Naive thymus-derived CD4-positive, alpha-beta T cell (primary cell): ENCODE measurements around the gene STAMBPL1. TPM values are rescaled to one million over a fixed set of nuclear protein-coding genes. Genes with fewer than 3 reads are reported as not detected.

Source experiments
- ATAC-seq: fragments of 150-1000 bp; cut with Tn5 transposase; 2 replicates; pipeline ENCODE4 v1.10.0; 2021; ENCODE audit warnings: mild to moderate bottlenecking, moderate library complexity
- CTCF ChIA-PET: fragments of 350-600 bp; sonication (Branson Sonifier 250); formaldehyde crosslinking; loops from one replicate; lab custom pipeline; 2021; ENCODE audit warnings: antibody characterized with exemption; lab: Charles Lee
- POLR2A ChIA-PET: fragments of 350-600 bp; sonication (Branson Sonifier 250); formaldehyde crosslinking; loops from one replicate; lab custom pipeline; 2021; ENCODE audit warnings: antibody characterized with exemption, inconsistent platforms; lab: Charles Lee
- DNase-seq, 9 donors: peaks; one replicate each; pipeline versions ENCODE4 v3.0.0 to v3.0.0-alpha.2; 2020 to 2022; ENCODE audit warnings: mixed read lengths in 1 of 9
- H3K27ac ChIP-seq: one replicate; pipeline ENCODE4 v1.7.0; 2013; ENCODE audit warnings: mild to moderate bottlenecking, low read depth, low read length, moderate library complexity
- H3K27me3 ChIP-seq, 2 donors: one replicate each; pipeline ENCODE4 v1.7.0; 2013; ENCODE audit warnings: low read length in 2 of 2, mild to moderate bottlenecking in 2 of 2, moderate library complexity in 2 of 2; ENCODE audit not compliant: control insufficient read depth in 2 of 2, insufficient read depth in 2 of 2
- H3K36me3 ChIP-seq, 3 experiments: 1 replicate in 2 of 3; 2 replicates in 1 of 3; pipeline ENCODE4 v1.7.0; 2013; ENCODE audit warnings: low read length in 3 of 3, mild to moderate bottlenecking in 3 of 3, moderate library complexity in 1 of 3; ENCODE audit not compliant: insufficient read depth in 3 of 3, control insufficient read depth in 2 of 3
- H3K4me1 ChIP-seq, 2 donors: one replicate each; pipeline ENCODE4 v1.7.0; 2013; ENCODE audit warnings: low read length in 2 of 2, mild to moderate bottlenecking in 2 of 2, moderate library complexity in 1 of 2; ENCODE audit not compliant: control insufficient read depth in 2 of 2, insufficient read depth in 2 of 2
- H3K4me3 ChIP-seq: 2 replicates; pipeline ENCODE4 v1.7.0; 2013; ENCODE audit warnings: mild to moderate bottlenecking, low read length
- H3K9me3 ChIP-seq, 3 experiments: 1 replicate in 2 of 3; 2 replicates in 1 of 3; pipeline ENCODE4 v1.7.0; 2013; ENCODE audit warnings: low read length in 3 of 3; ENCODE audit not compliant: control insufficient read depth in 2 of 3
- H3K27ac Mint-ChIP-seq, 9 donors: one replicate each; pipeline ENCODE4 v1.8.0; 2020 to 2022; ENCODE audit warnings: mixed read lengths in 9 of 9, mild to moderate bottlenecking in 8 of 9, moderate library complexity in 5 of 9, inconsistent platforms in 2 of 9
- H3K27me3 Mint-ChIP-seq, 5 donors: one replicate each; pipeline ENCODE4 v1.8.0; 2021 to 2022; ENCODE audit warnings: mixed read lengths in 5 of 5, mild to moderate bottlenecking in 1 of 5
- H3K36me3 Mint-ChIP-seq, 5 donors: one replicate each; pipeline ENCODE4 v1.8.0; 2020 to 2022; ENCODE audit warnings: mixed read lengths in 5 of 5, mild to moderate bottlenecking in 3 of 5, inconsistent platforms in 1 of 5
- H3K4me1 Mint-ChIP-seq, 7 donors: one replicate each; pipeline ENCODE4 v1.8.0; 2020 to 2022; ENCODE audit warnings: mixed read lengths in 7 of 7, mild to moderate bottlenecking in 3 of 7, inconsistent platforms in 1 of 7
- H3K4me3 Mint-ChIP-seq, 10 donors: one replicate each; pipeline ENCODE4 v1.8.0; 2020 to 2022; ENCODE audit warnings: mild to moderate bottlenecking in 10 of 10, mixed read lengths in 10 of 10, moderate library complexity in 6 of 10, inconsistent platforms in 2 of 10
- H3K9me3 Mint-ChIP-seq, 11 donors: one replicate each; pipeline ENCODE4 v1.8.0; 2020 to 2022; ENCODE audit warnings: mixed read lengths in 11 of 11, mild to moderate bottlenecking in 4 of 11, inconsistent platforms in 1 of 11, moderate library complexity in 1 of 11
- intact Hi-C, 2 donors: fragments of 100-400 bp; cut with micrococcal nuclease; formaldehyde crosslinking; loops; one replicate each; pipeline ENCODE4 v1.15.1; 2023
- polyA plus RNA-seq, 2 donors: library from polyadenylated mRNA; unstranded; fragments of 300-500 nt; fragmentation: Illumina TruSeq; gene quantifications; one replicate each; pipeline ENCODE4 v1.2.3, GENCODE V29; 2021
- total RNA-seq, 6 experiments: library from RNA in 5 of 6; stranded (reverse) in 5 of 6; gene quantifications; 1 replicate in 5 of 6; 2 replicates in 1 of 6; pipeline ENCODE4 v1.2.3 and lab custom pipeline; 2021 to 2026

STAMBPL1 gene
- total RNA-seq (10 to 100 TPM; 29.5 to 57.7 (median 38.9) TPM), polyA plus RNA-seq (10 to 100 TPM; 12.5 to 13.0 TPM), total RNA-seq (lab: John Stamatoyannopoulos, UW) (26.4 reads per million, percentile 57 among the genes with 10 or more reads in this experiment)

DNA sequence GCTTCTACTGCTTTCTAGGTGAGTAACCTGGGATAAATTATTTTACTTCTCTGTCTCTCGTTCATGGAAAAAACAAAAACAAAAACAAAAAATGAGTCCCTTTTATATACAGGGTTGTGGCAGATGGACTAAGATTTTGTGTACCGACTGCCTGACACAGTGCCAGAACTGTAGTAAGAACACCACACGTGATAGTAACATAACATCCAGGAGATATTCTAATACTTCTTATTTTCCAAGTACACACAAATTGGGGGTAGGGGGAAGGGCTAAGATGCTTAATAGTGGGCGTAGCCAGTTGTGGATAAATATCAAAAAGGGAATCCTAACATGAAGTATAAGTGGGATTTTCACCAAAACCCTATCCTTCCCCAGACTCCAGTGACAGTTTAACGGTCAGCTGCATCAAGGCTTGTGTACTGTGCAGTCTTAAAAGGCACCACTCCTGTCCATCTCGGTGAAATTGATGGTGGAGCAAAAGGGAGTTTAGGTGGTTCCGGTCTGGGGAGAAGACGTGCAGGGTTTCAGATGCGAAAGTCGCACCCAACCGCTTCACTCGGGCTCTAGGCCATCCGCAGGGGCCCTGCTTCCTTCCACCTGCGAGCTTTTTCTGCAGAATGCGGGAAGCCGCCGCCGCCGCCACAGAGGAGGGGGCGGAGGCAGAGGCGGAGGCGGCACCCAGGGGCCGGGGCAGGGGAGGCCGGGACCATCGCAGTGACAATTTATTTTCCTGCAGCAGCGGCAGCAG lies at the start of gene STAMBPL1:
STAMBPL1 (plus strand) TSS at position 712 of the 748 bp plus-strand sequence. CDS start 21,464 bp downstream, outside the sequence.
- Histone ChIP-seq H3K36me3 (peaks cover 0 to 11% (median 0%) of the 10 kb centered on the region in 3 experiments), H3K27ac (peak within 1 kb of the TSS; percentile 74), H3K4me1 (peaks cover 35 to 44% of the 10 kb centered on the region in 2 donors), H3K4me3 (peak within 1 kb of the TSS; percentile 85), H3K27me3 (no peaks in the 10 kb centered on the region), H3K9me3 (no peaks in the 10 kb centered on the region)
- DNase-seq (peak in 7 of 9 donors; percentile 69 to 85 (median 80)), ATAC-seq (peak; percentile 83)
- ChIA-PET CTCF (interaction anchor here (0.7 to 3.5 kb wide), 4 partner anchors 21 to 54 kb away, joined by 6 to 16 read pairs (median 10); no protein-coding TSS in a partner anchor), POLR2A (interaction anchor here (0.7 to 1.9 kb wide), 22 partner anchors 9 to 1061 kb away, joined by 3 to 9 read pairs (median 4); partner anchors contain the start of genes ATAD1 and RNLS)
- Mint-ChIP-seq H3K27me3 (no peaks in the 10 kb centered on the region), H3K4me3 (peak within 1 kb of the TSS; percentile 95 to 100 (median 98)), H3K4me1 (peaks cover 38 to 71% (median 62%) of the 10 kb centered on the region in 7 donors), H3K36me3 (peaks cover 0 to 37% (median 4%) of the 10 kb centered on the region in 5 donors), H3K27ac (peak within 1 kb of the TSS; percentile 82 to 97 (median 95)), H3K9me3 (peaks cover 0 to 2% (median 0%) of the 10 kb centered on the region in 11 donors)
- intact Hi-C loops = loop anchor here (1.0 to 5.0 kb wide), 17 partner anchors 15 to 1062 kb away; partner anchors contain the start of genes FAS (in 2 of the 2), IFIT5 (in 2 of the 2), RNLS (in 2 of the 2) and ATAD1 (in 1 of the 2)

DNA sequence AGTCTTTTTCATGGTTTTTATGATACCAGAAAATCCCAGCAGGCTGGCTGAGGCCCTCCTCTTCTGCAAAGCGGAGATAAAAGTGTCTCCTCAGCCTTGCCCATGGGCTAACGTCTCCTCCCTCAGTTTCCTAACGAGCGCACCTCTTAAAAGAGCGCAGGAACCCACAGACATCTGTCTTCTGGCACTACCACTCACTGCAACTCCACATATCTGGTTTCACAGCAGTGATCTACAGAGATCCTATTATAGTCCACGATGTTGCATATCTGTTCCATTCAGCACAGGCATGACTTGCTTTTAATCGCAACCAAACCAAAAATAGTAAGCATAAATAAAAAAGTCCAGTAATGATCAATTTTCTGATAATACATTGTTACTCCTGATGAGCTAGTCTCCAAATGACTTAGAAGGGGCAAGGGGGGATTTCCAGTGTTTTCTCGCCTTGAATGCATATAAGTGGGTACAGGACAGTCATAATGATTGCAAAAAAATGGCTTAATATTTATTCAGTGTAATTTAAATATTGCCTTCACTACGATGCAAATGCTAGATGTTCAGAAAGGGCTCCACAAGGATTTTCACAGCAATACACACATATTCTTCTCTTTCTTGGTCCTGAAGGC lies 49.3 kb upstream of the STAMBPL1 start:
- Mint-ChIP-seq H3K36me3 (peaks cover 0 to 21% (median 0%) of the 10 kb centered on the region in 5 donors), H3K27me3 (no peaks in the 10 kb centered on the region), H3K4me3 (peak overlapping the region in 2 of 10 donors; percentile 20 to 31), H3K9me3 (peaks cover 0 to 4% (median 0%) of the 10 kb centered on the region in 11 donors), H3K27ac (peak overlapping the region in 1 of 9 donors; percentile 6), H3K4me1 (peaks cover 25 to 66% (median 61%) of the 10 kb centered on the region in 7 donors)
- ChIA-PET POLR2A (interaction anchor here (1.2 kb wide), 2 partner anchors 20 to 51 kb away, joined by 3 to 6 read pairs; no protein-coding TSS in a partner anchor), CTCF (interaction anchor here (1.1 to 12.5 kb wide), 2 partner anchors 20 to 100 kb away, joined by 4 to 250 read pairs; no protein-coding TSS in a partner anchor)
- no peaks in the 10 kb centered on the region for H3K36me3 ChIP-seq
- no peak overlapping the region for H3K4me3 ChIP-seq
- no peak overlapping the region for H3K27ac ChIP-seq
- H3K9me3 ChIP-seq = no peaks in the 10 kb centered on the region
- intact Hi-C loops = loop anchor here (1.0 to 10.0 kb wide), 3 partner anchors 15 to 966 kb away; partner anchors contain the start of genes IFIT5 (in 1 of the 2), KLLN (in 1 of the 2) and PTEN (in 1 of the 2)
- DNase-seq (no peak), ATAC-seq (no peak)
- peaks cover 28 to 64% of the 10 kb centered on the region in 2 donors for H3K4me1 ChIP-seq
- no peaks in the 10 kb centered on the region for H3K27me3 ChIP-seq

DNA sequence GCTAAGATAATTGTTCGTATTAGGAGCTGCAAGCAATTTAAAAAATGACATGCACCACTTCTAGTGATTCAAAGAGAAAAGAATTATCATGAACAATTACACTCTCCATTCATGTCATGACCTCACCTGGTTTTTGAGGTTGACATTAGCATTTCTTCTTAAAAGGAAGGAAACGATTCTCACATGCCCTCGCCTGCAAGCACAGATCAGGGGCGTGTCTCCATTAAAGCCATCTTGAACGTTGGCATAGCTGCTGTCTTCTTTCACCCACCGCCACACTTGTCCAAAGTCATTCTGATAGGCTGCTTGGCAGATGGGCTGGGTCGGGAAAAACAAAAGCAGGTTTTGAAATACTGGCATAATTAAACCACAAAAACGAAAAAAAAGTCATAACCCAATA lies 48.3 kb upstream of the STAMBPL1 start:
- ATAC-seq (peak; percentile 58), DNase-seq (peak in 7 of 9 donors; percentile 30 to 65 (median 48))
- no peak overlapping the region for H3K4me3 ChIP-seq
- no peaks in the 10 kb centered on the region for H3K36me3 ChIP-seq
- intact Hi-C loops = loop anchor here (1.0 to 10.0 kb wide), 3 partner anchors 16 to 967 kb away; partner anchors contain the start of genes IFIT5 (in 1 of the 2), KLLN (in 1 of the 2) and PTEN (in 1 of the 2)
- no peak overlapping the region for H3K27ac ChIP-seq
- Mint-ChIP-seq H3K9me3 (no peaks in the 10 kb centered on the region), H3K36me3 (peaks cover 0 to 14% (median 0%) of the 10 kb centered on the region in 5 donors), H3K4me1 (peaks cover 17 to 56% (median 51%) of the 10 kb centered on the region in 7 donors), H3K4me3 (peak overlapping the region in 6 of 10 donors; percentile 15 to 58 (median 32)), H3K27me3 (no peaks in the 10 kb centered on the region), H3K27ac (peak overlapping the region in 3 of 9 donors; percentile 6 to 80 (median 38))
- ChIA-PET POLR2A (interaction anchor here (0.6 to 1.7 kb wide), 6 partner anchors 10 to 521 kb away, joined by 3 to 7 read pairs (median 5); partner anchors contain the start of gene STAMBPL1), CTCF (interaction anchor here (12.5 kb wide), 1 partner anchor 99 kb away, joined by 250 read pairs; no protein-coding TSS in a partner anchor)
- peaks cover 19 to 57% of the 10 kb centered on the region in 2 donors for H3K4me1 ChIP-seq
- H3K27me3 ChIP-seq = no peaks in the 10 kb centered on the region
- H3K9me3 ChIP-seq = no peaks in the 10 kb centered on the region

DNA sequence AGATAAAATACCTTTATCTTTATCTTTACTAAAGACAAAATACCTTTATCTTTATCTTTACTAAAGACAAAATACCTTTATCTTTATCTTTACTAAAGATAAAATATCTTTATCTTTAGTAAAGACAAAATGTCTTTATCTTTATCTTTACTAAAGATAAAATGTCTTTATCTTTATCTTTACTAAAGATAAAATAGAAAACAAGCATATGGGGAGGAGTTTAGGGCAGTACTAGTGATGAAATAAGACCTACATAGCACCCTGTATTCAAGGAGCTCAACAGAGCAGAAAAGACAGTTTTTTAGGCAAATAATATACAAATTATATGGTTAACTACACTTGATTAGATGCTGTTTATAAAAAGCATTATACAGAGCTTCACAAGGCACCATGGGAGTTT lies 47.7 kb upstream of the STAMBPL1 start:
- no peak for ATAC-seq
- H3K9me3 ChIP-seq = no peaks in the 10 kb centered on the region
- ChIA-PET CTCF (interaction anchor here (0.6 to 12.5 kb wide), 3 partner anchors 38 to 386 kb away, joined by 3 to 250 read pairs (median 3); no protein-coding TSS in a partner anchor), POLR2A (interaction anchor here (0.6 to 1.7 kb wide), 5 partner anchors 11 to 520 kb away, joined by 3 to 7 read pairs (median 4); partner anchors contain the start of gene STAMBPL1)
- H3K27me3 ChIP-seq = no peaks in the 10 kb centered on the region
- peaks cover 12 to 50% (median 45%) of the 10 kb centered on the region in 7 donors for H3K4me1 Mint-ChIP-seq
- H3K4me1 ChIP-seq = peaks cover 14 to 52% of the 10 kb centered on the region in 2 donors
- DNase-seq = no peak
- no peak overlapping the region for H3K4me3 ChIP-seq
- H3K27me3 Mint-ChIP-seq = no peaks in the 10 kb centered on the region
- peaks cover 0 to 11% (median 0%) of the 10 kb centered on the region in 5 donors for H3K36me3 Mint-ChIP-seq
- no peak overlapping the region for H3K4me3 Mint-ChIP-seq
- H3K27ac Mint-ChIP-seq = peak overlapping the region in 4 of 9 donors; percentile 11 to 26 (median 16)
- no peaks in the 10 kb centered on the region for H3K9me3 Mint-ChIP-seq
- H3K27ac ChIP-seq = no peak overlapping the region
- H3K36me3 ChIP-seq = no peaks in the 10 kb centered on the region
- intact Hi-C loops = loop anchor here (10.0 kb wide), 2 partner anchors 582 to 968 kb away; partner anchors contain the start of genes IFIT5 (in 1 of the 2), KLLN (in 1 of the 2) and PTEN (in 1 of the 2)

DNA sequence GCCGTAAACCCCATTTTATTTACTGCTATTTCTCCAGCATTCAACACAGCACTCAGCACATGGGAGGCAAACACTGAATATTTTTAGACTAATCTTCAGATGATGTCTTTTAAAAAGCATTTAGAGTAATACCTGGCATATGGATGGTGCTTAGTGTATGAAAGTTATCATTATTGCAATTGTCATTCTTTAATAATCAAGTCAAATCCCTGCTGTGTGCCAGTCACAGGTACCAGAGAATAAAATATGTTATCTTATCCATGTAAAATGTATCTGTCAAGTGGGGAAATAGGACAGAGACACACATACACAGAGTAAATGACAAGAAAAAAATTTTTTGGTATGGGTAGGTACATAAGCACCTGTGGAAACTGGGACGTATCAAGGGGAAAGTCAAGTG lies 46.9 kb upstream of the STAMBPL1 start:
- ChIA-PET POLR2A (interaction anchor here (1.0 to 2.4 kb wide), 3 partner anchors 9 to 47 kb away, joined by 3 to 9 read pairs (median 7); partner anchors contain the start of gene STAMBPL1), CTCF (interaction anchor here (0.9 to 12.5 kb wide), 4 partner anchors 9 to 385 kb away, joined by 3 to 250 read pairs (median 28); no protein-coding TSS in a partner anchor)
- Histone ChIP-seq H3K4me3 (no peak overlapping the region), H3K27ac (no peak overlapping the region), H3K36me3 (no peaks in the 10 kb centered on the region), H3K27me3 (no peaks in the 10 kb centered on the region), H3K4me1 (peaks cover 14 to 52% of the 10 kb centered on the region in 2 donors), H3K9me3 (no peaks in the 10 kb centered on the region)
- ATAC-seq = no peak
- no peaks in the 10 kb centered on the region for H3K9me3 Mint-ChIP-seq
- intact Hi-C loops = loop anchor here (1.0 to 10.0 kb wide), 3 partner anchors 8 to 968 kb away; partner anchors contain the start of genes IFIT5 (in 1 of the 2), KLLN (in 1 of the 2) and PTEN (in 1 of the 2)
- H3K4me3 Mint-ChIP-seq = peak overlapping the region in 1 of 10 donors; percentile 66
- H3K27ac Mint-ChIP-seq = peak overlapping the region in 5 of 9 donors; percentile 11 to 81 (median 26)
- no peaks in the 10 kb centered on the region for H3K27me3 Mint-ChIP-seq
- no peak for DNase-seq
- H3K4me1 Mint-ChIP-seq = peaks cover 12 to 43% (median 39%) of the 10 kb centered on the region in 7 donors
- peaks cover 0 to 9% (median 0%) of the 10 kb centered on the region in 5 donors for H3K36me3 Mint-ChIP-seq
